GM12891 (cell line): Measurements from ENCODE around the gene PTPRN2.

Source experiments
- POLR2A ChIP-seq: IDR thresholded peaks from 2 replicates; pipeline ENCODE4 v1.6.1; 2011; ENCODE audit warnings: low read depth, low read length, control low read depth
- POLR2AphosphoS5 ChIP-seq: IDR thresholded peaks from 2 replicates; pipeline ENCODE4 v1.6.1; 2011; ENCODE audit warnings: low read depth, low read length, control low read depth

DNA sequence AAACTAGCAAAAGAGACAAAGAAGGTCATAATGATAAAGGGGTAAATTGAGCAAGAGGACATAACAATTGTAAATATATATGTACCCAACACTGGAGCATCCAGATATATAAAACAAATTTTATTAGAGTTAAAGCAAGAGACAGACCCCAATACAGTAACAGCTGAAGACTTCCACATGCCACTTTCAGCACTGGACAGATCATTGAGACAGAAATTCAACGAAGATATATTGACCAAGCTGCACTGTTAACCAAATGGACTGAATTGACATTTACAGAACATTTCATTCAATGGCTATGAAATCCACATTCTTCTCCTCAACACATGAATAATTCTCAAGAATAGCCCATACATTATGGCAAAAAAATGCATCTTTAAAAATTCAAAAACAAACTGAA lies 378.2 kb downstream of the PTPRN2 start:
- TF ChIP-seq POLR2A (no peak), POLR2AphosphoS5 (no peak)
